Ovary (tissue), 9 donors: ENCODE data around the gene TMEM185B. TPM values are rescaled to one million over a fixed set of nuclear protein-coding genes. Genes with fewer than 3 reads are reported as not detected.

Experiments
- DNase-seq, 5 donors: peaks; one replicate each; pipeline ENCODE4 v3.0.0-alpha.2; 2019 to 2020
- H3K27ac ChIP-seq, 2 donors: fragments of 200-600 bp; one replicate each; pipeline versions ENCODE4 v1.5.1 to v1.8.0; 2019 to 2022
- H3K27me3 ChIP-seq: fragments of 200-600 bp; one replicate; pipeline ENCODE4 v1.8.0; 2022
- H3K36me3 ChIP-seq: fragments of 200-600 bp; sonication (generic); one replicate; pipeline ENCODE4 v1.5.1; 2019
- H3K4me1 ChIP-seq: one replicate; pipeline ENCODE4 v1.8.1; 2013; ENCODE audit warnings: mild to moderate bottlenecking, moderate library complexity; ENCODE audit not compliant: insufficient read depth
- H3K4me3 ChIP-seq: fragments of 200-600 bp; sonication (generic); one replicate; pipeline ENCODE4 v1.5.1; 2017
- H3K9me3 ChIP-seq, 2 donors: fragments of 200-600 bp in 1 of 2; sonication (generic) in 1 of 2; one replicate each; pipeline versions ENCODE4 v1.5.1 to v1.8.1; 2013 to 2019; ENCODE audit warnings: mild to moderate bottlenecking in 1 of 2, moderate library complexity in 1 of 2
- CTCF ChIP-seq, 3 donors: fragments of 450-650 bp in 2 of 3; fragments of 200-600 bp in 1 of 3; IDR thresholded peaks; one replicate each; pipeline versions ENCODE4 v1.5.1 to v1.8.0; 2016 to 2022; ENCODE audit warnings: antibody characterized with exemption in 3 of 3, mild to moderate bottlenecking in 1 of 3
- EP300 ChIP-seq: sonication (generic); formaldehyde crosslinking; IDR thresholded peaks from one replicate; pipeline ENCODE4 v1.6.1; 2017; ENCODE audit warnings: antibody characterized with exemption
- POLR2A ChIP-seq: fragments of 450-650 bp; IDR thresholded peaks from one replicate; pipeline ENCODE4 v1.6.1; 2017; ENCODE audit warnings: antibody characterized with exemption, mild to moderate bottlenecking, moderate library complexity
- WGBS, 3 donors: extraction: QIAGEN DNeasy Blood & Tissue Kit in 1 of 3; methylation state at CpG; one replicate each; pipeline versions ENCODE4 v1.1.5 to v1.1.7; 2013 to 2017; 5-methylcytosine and 5-hydroxymethylcytosine counted together
- intact Hi-C, 4 donors: fragments of 100-400 bp; cut with DNase I; formaldehyde crosslinking; loops; one replicate each; pipeline versions ENCODE4 v1.11.0 to v1.15.1; 2022 to 2023
- polyA plus RNA-seq, 2 donors: library from polyadenylated mRNA; stranded (reverse); fragments of 200-250 nt in 1 of 2; fragments of 350-450 nt in 1 of 2; fragmentation: Illumina TruSeq in 1 of 2; extraction: RNeasy Lipid Tissue Mini Kit (QIAGEN cat#74804) in 1 of 2; gene quantifications; one replicate each; pipeline ENCODE4 v1.2.3, GENCODE V29; 2013 to 2014
- total RNA-seq, 7 donors: library from RNA; depleted of rRNA in 2 of 7; stranded (reverse); fragments of >200 nt in 2 of 7; fragmentation: NEBNext Ultra II Directional in 3 of 7; extraction: Animal tissue kit (Norgen Biotek cat#: 25700) in 3 of 7; gene quantifications; one replicate each; pipeline versions ENCODE4 v1.1.0 to v1.2.4, GENCODE V29; 2016 to 2023
- donor health status: DM: no; HTN: no; CAD: no; lungs with moderate emphysema.
- donor health status: DM: no; HTN: no; CAD: no.
- donor health status: Bipolar disorder and iron deficiency.
- donor health status: DM: yes; HTN: yes; CAD: no.
- donor health status: DM: no; HTN: no; CAD: no.
- donor health status: DM: yes; HTN: yes; CAD: no.

TMEM185B gene
- total and polyA plus RNA-seq, 9 donors: 6.4 to 26.0 (median 14.5) TPM

- intact Hi-C loops: loop anchor here in 1 of 4 donors (2.0 kb wide), 1 partner anchor 18 kb away; no protein-coding TSS in a partner anchor
- Histone ChIP-seq H3K27me3 (no peaks in the 10 kb centered on the region), H3K36me3 (no peaks in the 10 kb centered on the region), H3K4me1 (peaks cover 9% of the 10 kb centered on the region), H3K27ac (no peak overlapping the region), H3K9me3 (no peaks in the 10 kb centered on the region), H3K4me3 (no peak overlapping the region)
- 68 to 74% (median 73%) methylated on average over 5 of the region's 5 CpGs for WGBS, 3 donors
- DNase-seq: no peak
- TF ChIP-seq POLR2A (no peak), EP300 (no peak), CTCF (IDR thresholded peaks at IDR 0.05) (no peak)
Measured at GRCh38 chr2:120228503-120228902, 5.3 kb upstream of the TMEM185B start.

GRCh38 chr2:120227111-120227991, 4.2 kb upstream of the TMEM185B start:
- intact Hi-C loops: no loop called here
- DNase-seq: peak in 2 of 5 donors; percentile 8 to 21
- 70 to 80% (median 79%) methylated on average over 16 of the region's 16 CpGs for WGBS, 3 donors

GRCh38 chr2:120226316-120226715, 3.1 kb upstream of the TMEM185B start:
- 90 to 92% (median 90%) methylated on average over 9 of the region's 9 CpGs for WGBS, 3 donors
- H3K27me3 ChIP-seq: no peaks in the 10 kb centered on the region
- no peak for TF ChIP-seq POLR2A
- TF ChIP-seq CTCF (IDR thresholded peaks at IDR 0.05): no peak
- no peak for TF ChIP-seq EP300
- H3K36me3 ChIP-seq: no peaks in the 10 kb centered on the region
- no peak overlapping the region for H3K4me3 ChIP-seq
- intact Hi-C loops: no loop called here
- no peak overlapping the region for H3K27ac ChIP-seq
- peaks cover 6% of the 10 kb centered on the region for H3K4me1 ChIP-seq
- peak in 2 of 5 donors; percentile 7 to 19 for DNase-seq
- no peaks in the 10 kb centered on the region for H3K9me3 ChIP-seq

More at GRCh38 chr2:120227111-120227991, 4.2 kb upstream of the TMEM185B start:
- Histone ChIP-seq H3K4me1 (peaks cover 9% of the 10 kb centered on the region), H3K27me3 (no peaks in the 10 kb centered on the region), H3K4me3 (no peak overlapping the region), H3K27ac (no peak overlapping the region), H3K9me3 (no peaks in the 10 kb centered on the region), H3K36me3 (no peaks in the 10 kb centered on the region)
- TF ChIP-seq CTCF (IDR thresholded peaks at IDR 0.05): no peak
- no peak for TF ChIP-seq EP300
- no peak for TF ChIP-seq POLR2A

DNA sequence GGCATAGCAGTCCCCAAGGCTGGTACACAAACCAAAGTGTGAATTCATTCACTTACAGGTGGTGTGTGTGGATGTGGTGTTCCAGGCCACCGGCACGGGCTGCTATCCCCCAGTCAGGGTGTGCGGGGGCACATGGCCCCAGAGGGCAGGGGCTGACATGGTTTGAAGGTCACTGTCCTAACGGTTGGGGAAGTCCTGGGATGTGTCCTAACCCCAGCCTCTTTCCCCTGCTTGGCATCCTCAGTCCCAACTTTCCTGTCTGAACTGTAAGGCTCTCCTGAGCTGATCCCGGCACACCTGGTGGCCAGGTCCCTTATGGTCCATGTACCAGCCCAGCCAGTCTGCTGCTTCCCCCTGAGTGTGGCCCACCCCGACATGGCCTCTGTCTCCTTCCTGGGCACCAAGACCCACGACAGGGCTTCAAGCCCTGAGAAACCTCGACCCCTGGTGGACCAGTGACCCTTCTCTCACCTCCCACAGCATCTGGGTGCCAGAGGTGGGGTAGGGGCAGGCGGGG, 2.4 kb upstream of the TMEM185B start:
- TF ChIP-seq EP300 (no peak), CTCF (IDR thresholded peaks at IDR 0.05) (no peak), POLR2A (no peak)
- Histone ChIP-seq H3K4me1 (peaks cover 6% of the 10 kb centered on the region), H3K27me3 (no peaks in the 10 kb centered on the region), H3K27ac (no peak overlapping the region), H3K9me3 (no peaks in the 10 kb centered on the region), H3K4me3 (no peak overlapping the region), H3K36me3 (no peaks in the 10 kb centered on the region)
- DNase-seq: peak in 1 of 5 donors; percentile 31
- intact Hi-C loops: no loop called here
- WGBS, 3 donors: 81 to 88% (median 84%) methylated on average over 9 of the region's 9 CpGs
